Adrenal gland (tissue), 12 donors: ENCODE data around the gene TTYH3. TPM values are rescaled to one million over a fixed set of nuclear protein-coding genes. Genes with fewer than 3 reads are reported as not detected.

Experiments
- DNase-seq, 7 donors: peaks; one replicate each; pipeline ENCODE4 v3.0.0-alpha.2; 2019 to 2020
- H3K27ac ChIP-seq, 5 donors: fragments of 200-600 bp; sonication (generic) in 4 of 5; 1 replicate in 3 of 5; 2 replicates in 2 of 5; pipeline versions ENCODE4 v1.5.1 to v1.8.0; 2016 to 2020; ENCODE audit warnings: mild to moderate bottlenecking in 1 of 5
- H3K27me3 ChIP-seq: fragments of 200-600 bp; 2 replicates; pipeline ENCODE4 v1.8.0; 2021
- H3K36me3 ChIP-seq, 2 donors: fragments of 200-600 bp; replicated peaks in 1 of 2; 1 replicate in 1 of 2; 2 replicates in 1 of 2; pipeline versions ENCODE4 v1.5.1 to v1.8.0; 2018 to 2022
- H3K4me1 ChIP-seq, 2 donors: fragments of 200-600 bp; replicated peaks in 1 of 2; 1 replicate in 1 of 2; 2 replicates in 1 of 2; pipeline versions ENCODE4 v1.5.1 to v1.8.0; 2018 to 2021
- H3K4me3 ChIP-seq, 4 donors: fragments of 200-600 bp; sonication (generic) in 3 of 4; one replicate each; pipeline ENCODE4 v1.5.1; 2016 to 2018
- H3K9me3 ChIP-seq, 3 donors: fragments of 200-600 bp; sonication (generic) in 1 of 3; replicated peaks in 1 of 3; 1 replicate in 2 of 3; 2 replicates in 1 of 3; pipeline versions ENCODE4 v1.5.1 to v1.8.0; 2016 to 2021
- CTCF ChIP-seq, 6 experiments: fragments of 450-650 bp in 4 of 6; fragments of 200-600 bp in 2 of 6; sonication (generic) in 1 of 6; IDR thresholded peaks; 1 replicate in 5 of 6; 2 replicates in 1 of 6; pipeline versions ENCODE4 v1.5.1 to v1.8.0; 2016 to 2021; ENCODE audit warnings: antibody characterized with exemption in 6 of 6, mild to moderate bottlenecking in 2 of 6, moderate library complexity in 1 of 6
- POLR2A ChIP-seq, 2 donors: fragments of 450-650 bp; IDR thresholded peaks; one replicate each; pipeline ENCODE4 v1.6.1; 2017; ENCODE audit warnings: antibody characterized with exemption in 2 of 2, mild to moderate bottlenecking in 2 of 2, moderate library complexity in 1 of 2
- WGBS, 4 donors: extraction: QIAGEN DNeasy Blood & Tissue Kit in 2 of 4; methylation state at CpG; one replicate each; pipeline versions ENCODE4 v1.1.5 to v1.1.7; 2013 to 2017; 5-methylcytosine and 5-hydroxymethylcytosine counted together
- intact Hi-C, 2 donors: fragments of 100-400 bp; cut with DNase I; formaldehyde crosslinking; loops; one replicate each; pipeline versions ENCODE4 v1.14.1 to v1.15.0; 2022 to 2023
- polyA plus RNA-seq, 3 donors: library from polyadenylated mRNA; stranded (reverse); fragments of 200-250 nt in 2 of 3; fragments of 350-450 nt in 1 of 3; fragmentation: Illumina TruSeq in 1 of 3; extraction: RNeasy Lipid Tissue Mini Kit (QIAGEN cat#74804) in 1 of 3; gene quantifications; one replicate each; pipeline ENCODE4 v1.2.3, GENCODE V29; 2013 to 2014
- total RNA-seq, 9 donors: library from RNA; depleted of rRNA in 4 of 9; stranded (reverse); fragments of >200 nt in 4 of 9; fragments of 120-200 nt in 1 of 9; fragmentation: NEBNext Ultra II Directional in 1 of 9; extraction: Animal tissue kit (Norgen Biotek cat#: 25700) in 1 of 9; gene quantifications; one replicate each; pipeline versions ENCODE4 v1.1.0 to v1.2.4, GENCODE V29; 2013 to 2023
- donor health status: healthy with polysubstance abuse.
- donor health status: Bipolar disorder and iron deficiency.
- donor health status: DM: yes; HTN: yes; CAD: no.
- donor health status: DM: no; HTN: no; CAD: no.
- donor health status: DM: no; HTN: no; CAD: no.
- donor health status: DM: yes; HTN: yes; CAD: no.

The TTYH3 gene
- total and polyA plus RNA-seq, 12 donors, result 5.2 to 86.3 (median 53.2) TPM

GRCh38 chr7:2655870-2656614 lies 24.3 kb downstream of the TTYH3 start:
- no peak overlapping the region for H3K27ac ChIP-seq
- no peak for DNase-seq
- TF ChIP-seq POLR2A (IDR thresholded peaks at IDR 0.05) (no peak), CTCF (IDR thresholded peaks at IDR 0.05) (no peak)

GRCh38 chr7:2657208-2657607 lies 25.4 kb downstream of the TTYH3 start:
- intact Hi-C loops, result no loop called here
- Histone ChIP-seq H3K27me3 (no peaks in the 10 kb centered on the region), H3K4me1 (no peaks in the 10 kb centered on the region), H3K27ac (no peak overlapping the region), H3K9me3 (no peaks in the 10 kb centered on the region), H3K4me3 (no peak overlapping the region), H3K36me3 (peaks cover 0 to 37% of the 10 kb centered on the region in 2 donors)
- TF ChIP-seq CTCF (IDR thresholded peaks at IDR 0.05) (no peak), POLR2A (IDR thresholded peaks at IDR 0.05) (no peak)
- DNase-seq, result no peak
- 77 to 100% (median 95%) methylated on average over 2 of the region's 2 CpGs for WGBS, 4 donors

More at GRCh38 chr7:2655870-2656614, 24.3 kb downstream of the TTYH3 start:
- Histone ChIP-seq H3K9me3 (no peaks in the 10 kb centered on the region), H3K36me3 (peaks cover 0 to 41% of the 10 kb centered on the region in 2 donors), H3K4me1 (no peaks in the 10 kb centered on the region), H3K4me3 (no peak overlapping the region), H3K27me3 (no peaks in the 10 kb centered on the region)
- 91 to 96% (median 93%) methylated on average over 20 to 29 of the region's 29 CpGs for WGBS, 4 donors
- intact Hi-C loops, result no loop called here

- DNase-seq, result peak in 1 of 7 donors; percentile 24
- 93 to 97% (median 96%) methylated on average over 6 to 33 of the region's 33 CpGs for WGBS, 4 donors
- TF ChIP-seq CTCF (IDR thresholded peaks at IDR 0.05) (no peak), POLR2A (IDR thresholded peaks at IDR 0.05) (no peak)
- Histone ChIP-seq H3K27ac (no peak overlapping the region), H3K4me1 (peaks cover 9% of the 10 kb centered on the region in 2 donors), H3K36me3 (peaks cover 0 to 38% of the 10 kb centered on the region in 2 donors), H3K27me3 (no peaks in the 10 kb centered on the region), H3K9me3 (no peaks in the 10 kb centered on the region), H3K4me3 (no peak overlapping the region)
- intact Hi-C loops, result no loop called here
Observed at GRCh38 chr7:2657920-2658671, 26.3 kb downstream of the TTYH3 start.

GRCh38 chr7:2658941-2659340 lies 27.2 kb downstream of the TTYH3 start:
- H3K4me3 ChIP-seq, result no peak overlapping the region
- intact Hi-C loops, result no loop called here
- H3K9me3 ChIP-seq, result no peaks in the 10 kb centered on the region
- H3K36me3 ChIP-seq, result peaks cover 0 to 38% of the 10 kb centered on the region in 2 donors
- no peak for TF ChIP-seq CTCF (IDR thresholded peaks at IDR 0.05)
- 90 to 94% (median 91%) methylated on average over 5 to 15 of the region's 15 CpGs; no CpG with 5 or more reads in 1 of the 4 donors for WGBS, 4 donors
- DNase-seq, result peak in 1 of 7 donors; percentile 19
- H3K4me1 ChIP-seq, result peaks cover 17% of the 10 kb centered on the region in 2 donors
- no peak overlapping the region for H3K27ac ChIP-seq
- H3K27me3 ChIP-seq, result no peaks in the 10 kb centered on the region
